Type B pancreatic cell (in vitro differentiated cells): ENCODE results near the gene PROSER2. TPM values are rescaled to one million over a fixed set of nuclear protein-coding genes. Genes with fewer than 3 reads are reported as not detected.

ENCODE experiments used
- DNase-seq: peaks from one replicate; pipeline ENCODE4 v3.0.0; 2021; ENCODE audit warnings: mixed read lengths; ENCODE audit not compliant: unreplicated experiment; ENCODE audit errors: extremely low spot score
- H3K27ac Mint-ChIP-seq: 2 replicates; pipeline ENCODE4 v1.8.0; 2021; ENCODE audit warnings: mild to moderate bottlenecking, mixed read lengths
- H3K27me3 Mint-ChIP-seq: 2 replicates; pipeline ENCODE4 v1.8.0; 2021; ENCODE audit warnings: mixed read lengths
- H3K36me3 Mint-ChIP-seq: 2 replicates; pipeline ENCODE4 v1.8.0; 2021; ENCODE audit warnings: mixed read lengths
- H3K4me1 Mint-ChIP-seq: one replicate; pipeline ENCODE4 v1.8.0; 2021; ENCODE audit warnings: mixed read lengths; ENCODE audit not compliant: unreplicated experiment
- H3K4me3 Mint-ChIP-seq: 2 replicates; pipeline ENCODE4 v1.8.0; 2021; ENCODE audit warnings: mild to moderate bottlenecking, mixed read lengths
- H3K9me3 Mint-ChIP-seq: 2 replicates; pipeline ENCODE4 v1.8.0; 2021; ENCODE audit warnings: mixed read lengths
- CTCF ChIP-seq: fragments of 200-600 bp; sonication (generic); conservative IDR thresholded peaks from 2 replicates; pipeline ENCODE4 v1.5.0; 2021; ENCODE audit warnings: antibody characterized with exemption, mild to moderate bottlenecking
- total RNA-seq: library from RNA; stranded (reverse); gene quantifications from 2 replicates; pipeline ENCODE4 v1.2.1, GENCODE V29; 2021; ENCODE audit warnings: low replicate concordance

The PROSER2 gene
- total RNA-seq, 1 donor from 2014 or later, result 6.7 TPM

- no peaks in the 10 kb centered on the region for H3K27me3 Mint-ChIP-seq
- no peaks in the 10 kb centered on the region for H3K36me3 Mint-ChIP-seq
- peaks cover 4% of the 10 kb centered on the region for H3K4me1 Mint-ChIP-seq
- no peak for DNase-seq
- peak; percentile 30 for TF ChIP-seq CTCF
- peak overlapping the region; percentile 6 for H3K4me3 Mint-ChIP-seq
- no peaks in the 10 kb centered on the region for H3K9me3 Mint-ChIP-seq
- peak overlapping the region; percentile 87 for H3K27ac Mint-ChIP-seq
Measured at GRCh38 chr10:11881477-11882417, 58.6 kb downstream of the PROSER2 start.

GRCh38 chr10:11882646-11883375 lies 59.7 kb downstream of the PROSER2 start:
- Mint-ChIP-seq H3K4me3 (no peak overlapping the region), H3K27ac (peak overlapping the region; percentile 87), H3K4me1 (peaks cover 4% of the 10 kb centered on the region), H3K36me3 (no peaks in the 10 kb centered on the region), H3K27me3 (no peaks in the 10 kb centered on the region), H3K9me3 (no peaks in the 10 kb centered on the region)
- TF ChIP-seq CTCF, result no peak
- no peak for DNase-seq

- Mint-ChIP-seq H3K27ac (no peak overlapping the region), H3K9me3 (no peaks in the 10 kb centered on the region), H3K36me3 (no peaks in the 10 kb centered on the region), H3K4me3 (no peak overlapping the region), H3K27me3 (no peaks in the 10 kb centered on the region), H3K4me1 (peaks cover 4% of the 10 kb centered on the region)
- no peak for DNase-seq
- TF ChIP-seq CTCF, result no peak
Measured at GRCh38 chr10:11884706-11885423, 61.7 kb downstream of the PROSER2 start.

GRCh38 chr10:11885437-11886137 lies 62.4 kb downstream of the PROSER2 start:
- TF ChIP-seq CTCF, result no peak
- Mint-ChIP-seq H3K4me1 (peaks cover 3% of the 10 kb centered on the region), H3K4me3 (no peak overlapping the region), H3K36me3 (no peaks in the 10 kb centered on the region), H3K9me3 (no peaks in the 10 kb centered on the region), H3K27me3 (no peaks in the 10 kb centered on the region), H3K27ac (no peak overlapping the region)
- DNase-seq, result no peak

- Mint-ChIP-seq H3K27ac (no peak overlapping the region), H3K4me1 (no peaks in the 10 kb centered on the region), H3K27me3 (no peaks in the 10 kb centered on the region), H3K36me3 (no peaks in the 10 kb centered on the region), H3K9me3 (no peaks in the 10 kb centered on the region), H3K4me3 (no peak overlapping the region)
- no peak for DNase-seq
- TF ChIP-seq CTCF, result no peak
Measured at GRCh38 chr10:11886138-11886474, 63.0 kb downstream of the PROSER2 start.
